H1 (cell line): ENCODE data around the gene NTMT1. TPM values are rescaled to one million over a fixed set of nuclear protein-coding genes. Genes with fewer than 3 reads are reported as not detected.

ENCODE experiments used
- CTCF ChIA-PET: fragments of 300-600 bp; sonication (Branson Sonifier 250); formaldehyde crosslinking; loops from one replicate; lab custom pipeline; 2021; ENCODE audit not compliant: partially characterized antibody; lab: Charles Lee
- POLR2A ChIA-PET: fragments of 300-600 bp; sonication (Branson Sonifier 250); formaldehyde crosslinking; loops from one replicate; lab custom pipeline; 2021; ENCODE audit warnings: inconsistent platforms; ENCODE audit not compliant: partially characterized antibody; lab: Charles Lee
- DNase-seq, 2 experiments: peaks; one replicate each; pipeline versions ENCODE4 v3.0.0 to v3.0.0-alpha.2; 2010 to 2022; ENCODE audit warnings: low spot score in 2 of 2, low read depth in 1 of 2, mixed read lengths in 1 of 2
- FAIRE-seq: peaks from 2 replicates; lab custom pipeline; 2011; peaks lifted over from hg19 to GRCh38; lab: Jason Lieb, UNC
- H2AFZ ChIP-seq: 2 replicates; pipeline ENCODE4 v1.8.1; 2012; ENCODE audit warnings: low read length, inconsistent platforms
- H2AK5ac ChIP-seq: 2 replicates; pipeline ENCODE4 v1.6.1; 2013; ENCODE audit warnings: low read depth, low read length
- H2BK120ac ChIP-seq: replicated peaks from 2 replicates; pipeline ENCODE3; 2013; ENCODE audit warnings: low read depth, low read length, inconsistent platforms
- H2BK12ac ChIP-seq: 2 replicates; pipeline ENCODE4 v1.6.1; 2013; ENCODE audit warnings: low read depth, low read length
- H2BK15ac ChIP-seq: 2 replicates; pipeline ENCODE4 v1.6.1; 2013; ENCODE audit warnings: low read length
- H2BK20ac ChIP-seq: 2 replicates; pipeline ENCODE4 v1.6.1; 2013; ENCODE audit warnings: low read length
- H2BK5ac ChIP-seq: 2 replicates; pipeline ENCODE4 v1.6.1; 2013; ENCODE audit warnings: low read depth, low read length
- H3K14ac ChIP-seq: 2 replicates; pipeline ENCODE4 v1.6.1; 2013; ENCODE audit warnings: inconsistent platforms; ENCODE audit not compliant: insufficient read length
- H3K18ac ChIP-seq: 2 replicates; pipeline ENCODE4 v1.6.1; 2013; ENCODE audit warnings: low read length; ENCODE audit errors: extremely low read depth
- H3K23ac ChIP-seq: 2 replicates; pipeline ENCODE4 v1.6.1; 2013; ENCODE audit warnings: inconsistent platforms; ENCODE audit not compliant: insufficient read length
- H3K23me2 ChIP-seq: 2 replicates; pipeline ENCODE4 v1.6.1; 2013; ENCODE audit warnings: low read depth, low read length
- H3K27ac ChIP-seq: 2 replicates; pipeline ENCODE4 v1.6.1; 2011; ENCODE audit warnings: low read depth, low read length, inconsistent platforms
- H3K27me3 ChIP-seq, 4 experiments: replicated peaks in 1 of 4; 1 replicate in 1 of 4; 2 replicates in 3 of 4; pipeline versions ENCODE4 v1.6.1 to v1.8.1; 2011 to 2013; ENCODE audit warnings: low read length in 3 of 4, mild to moderate bottlenecking in 3 of 4, inconsistent platforms in 2 of 4, mixed read lengths in 2 of 4, moderate library complexity in 1 of 4; ENCODE audit not compliant: control insufficient read depth in 3 of 4, insufficient read depth in 3 of 4; ENCODE audit errors: extremely low read depth in 1 of 4
- H3K36me3 ChIP-seq, 4 experiments: 2 replicates each; pipeline versions ENCODE4 v1.6.1 to v1.8.1; 2011 to 2013; ENCODE audit warnings: mild to moderate bottlenecking in 4 of 4, low read length in 3 of 4, moderate library complexity in 2 of 4, control low read depth in 1 of 4, inconsistent platforms in 1 of 4; ENCODE audit not compliant: insufficient read depth in 4 of 4, control insufficient read depth in 2 of 4
- H3K4ac ChIP-seq: replicated peaks from 2 replicates; pipeline ENCODE3; 2013; ENCODE audit warnings: low read length, low read depth, mixed read lengths, inconsistent platforms; ENCODE audit not compliant: insufficient read length
- H3K4me1 ChIP-seq, 4 experiments: replicated peaks in 1 of 4; 1 replicate in 1 of 4; 2 replicates in 3 of 4; pipeline versions ENCODE4 v1.6.1 to v1.8.1; 2011 to 2013; ENCODE audit warnings: low read length in 3 of 4, inconsistent platforms in 2 of 4, mixed read lengths in 1 of 4; ENCODE audit not compliant: insufficient read depth in 4 of 4, control insufficient read depth in 3 of 4
- H3K4me2 ChIP-seq, 2 experiments: 2 replicates each; pipeline versions ENCODE4 v1.6.1 to v1.8.1; 2011 to 2013; ENCODE audit warnings: low read depth in 2 of 2, low read length in 2 of 2, control low read depth in 1 of 2, inconsistent platforms in 1 of 2, mild to moderate bottlenecking in 1 of 2; ENCODE audit not compliant: insufficient read depth in 1 of 2
- H3K4me3 ChIP-seq, 4 experiments: fragments of 200-600, 300-600 bp in 1 of 4; sonication (generic), shearing (Covaris generic), sonication (Bioruptor Twin) in 1 of 4; 2 replicates each; pipeline versions ENCODE4 v1.5.1 to v1.8.1; 2011 to 2016; ENCODE audit warnings: low read length in 4 of 4, low read depth in 3 of 4, control low read depth in 2 of 4, inconsistent platforms in 2 of 4, mild to moderate bottlenecking in 2 of 4, mixed read lengths in 1 of 4, moderate library complexity in 1 of 4; ENCODE audit not compliant: insufficient read depth in 2 of 4; ENCODE audit errors: extremely low read depth in 1 of 4
- H3K56ac ChIP-seq: replicated peaks from 2 replicates; pipeline ENCODE3; 2013; ENCODE audit warnings: low read depth, mild to moderate bottlenecking, mixed read lengths, low read length, inconsistent platforms; ENCODE audit not compliant: insufficient read length
- H3K79me1 ChIP-seq: 2 replicates; pipeline ENCODE4 v1.6.1; 2013; ENCODE audit warnings: low read depth, low read length, control low read depth
- H3K79me2 ChIP-seq, 2 experiments: 2 replicates each; pipeline versions ENCODE4 v1.6.1 to v1.8.1; 2012 to 2013; ENCODE audit warnings: low read length in 2 of 2, mild to moderate bottlenecking in 2 of 2, inconsistent platforms in 1 of 2; ENCODE audit not compliant: insufficient read depth in 2 of 2, control insufficient read depth in 1 of 2
- H3K9ac ChIP-seq, 4 experiments: replicated peaks in 1 of 4; 1 replicate in 1 of 4; 2 replicates in 3 of 4; pipeline versions ENCODE4 v1.6.1 to v1.8.1; 2011 to 2013; ENCODE audit warnings: low read depth in 3 of 4, low read length in 3 of 4, control low read depth in 2 of 4, mild to moderate bottlenecking in 2 of 4, moderate library complexity in 2 of 4, inconsistent platforms in 1 of 4; ENCODE audit errors: extremely low read depth in 1 of 4
- H3K9me3 ChIP-seq, 2 experiments: 2 replicates each; pipeline versions ENCODE4 v1.6.1 to v1.8.1; 2012 to 2013; ENCODE audit warnings: mild to moderate bottlenecking in 2 of 2, moderate library complexity in 2 of 2, control low read depth in 1 of 2, inconsistent platforms in 1 of 2, low read depth in 1 of 2, low read length in 1 of 2, mixed read lengths in 1 of 2; ENCODE audit not compliant: insufficient read depth in 2 of 2
- H4K20me1 ChIP-seq, 2 experiments: replicated peaks in 1 of 2; 2 replicates each; pipeline versions ENCODE3 to v1.8.1; 2011 to 2013; ENCODE audit warnings: inconsistent platforms in 2 of 2, low read length in 2 of 2, mild to moderate bottlenecking in 1 of 2; ENCODE audit not compliant: insufficient read depth in 2 of 2, control insufficient read depth in 1 of 2
- H4K5ac ChIP-seq: 2 replicates; pipeline ENCODE4 v1.6.1; 2013; ENCODE audit warnings: low read length, low read depth, mixed read lengths, inconsistent platforms; ENCODE audit not compliant: insufficient read length
- H4K8ac ChIP-seq: 2 replicates; pipeline ENCODE4 v1.8.0; 2013; ENCODE audit warnings: mild to moderate bottlenecking, moderate library complexity, low read length, inconsistent platforms; ENCODE audit not compliant: insufficient read depth; ENCODE audit errors: extremely low read depth
- H4K91ac ChIP-seq: replicated peaks from 2 replicates; pipeline ENCODE3; 2013; ENCODE audit warnings: low read length, mixed read lengths, inconsistent platforms; ENCODE audit not compliant: insufficient read length
- ATF3 ChIP-seq: IDR thresholded peaks from 2 replicates; pipeline ENCODE4 v1.6.1; 2011; ENCODE audit warnings: low read depth, mild to moderate bottlenecking, low read length; ENCODE audit not compliant: insufficient read depth
- CBX8 ChIP-seq: fragments of 300-800, 300-1000 bp; sonication (generic); IDR thresholded peaks from 2 replicates; pipeline ENCODE4 v1.7.1; 2016; ENCODE audit warnings: low read depth, low read length, borderline replicate concordance
- EP300 ChIP-seq, 2 experiments: IDR thresholded peaks; 1 replicate in 1 of 2; 2 replicates in 1 of 2; pipeline ENCODE4 v1.6.1; 2011 to 2012; ENCODE audit warnings: low read depth in 2 of 2, low read length in 2 of 2, mild to moderate bottlenecking in 2 of 2, borderline replicate concordance in 1 of 2, inconsistent platforms in 1 of 2, moderate library complexity in 1 of 2
- MAFK ChIP-seq: IDR thresholded peaks from 2 replicates; pipeline ENCODE4 v1.6.1; 2012; ENCODE audit warnings: low read depth, mild to moderate bottlenecking, improper control_type of control experiment, low read length
- MAX ChIP-seq: IDR thresholded peaks from 2 replicates; pipeline ENCODE4 v1.6.1; 2012; ENCODE audit warnings: inconsistent platforms
- PHF8 ChIP-seq: fragments of 200-600 bp; sonication (generic); conservative IDR thresholded peaks from 2 replicates; pipeline ENCODE4 v1.7.1; 2012; ENCODE audit warnings: low read depth, mild to moderate bottlenecking, inconsistent platforms, low read length, moderate library complexity
- POLR2AphosphoS5 ChIP-seq: IDR thresholded peaks from 2 replicates; pipeline ENCODE4 v1.6.1; 2011; ENCODE audit warnings: low read depth, low read length
- RFX5 ChIP-seq: IDR thresholded peaks from 2 replicates; pipeline ENCODE4 v1.6.1; 2011; ENCODE audit warnings: low read depth, low read length, improper control_type of control experiment, borderline replicate concordance
- TCF12 ChIP-seq: IDR thresholded peaks from 2 replicates; pipeline ENCODE4 v1.6.1; 2011; ENCODE audit warnings: low read depth, mild to moderate bottlenecking, low read length
- WGBS, 2 experiments: shearing (Covaris generic) in 1 of 2; methylation state at CpG; one replicate each; pipeline versions ENCODE4 v1.1.6 to v1.1.7; 2013 to 2015; ENCODE audit warnings: low lambda C conversion rate in 2 of 2, mixed read lengths in 2 of 2, inconsistent platforms in 1 of 2, low coverage in 1 of 2, missing lambda C conversion rate in 1 of 2; ENCODE audit not compliant: insufficient replicate concordance in 2 of 2, insufficient coverage in 1 of 2, insufficient read length in 1 of 2; ENCODE audit errors: extremely low coverage in 1 of 2, missing lambda C conversion rate in 1 of 2; 5-methylcytosine and 5-hydroxymethylcytosine counted together
- polyA plus RNA-seq, 7 experiments: library from polyadenylated mRNA; depleted of rRNA in 3 of 7; stranded (reverse) in 5 of 7; unstranded in 2 of 7; fragments of >200 nt in 5 of 7; fragments of 200-250 nt in 2 of 7; gene quantifications; 1 replicate in 5 of 7; 2 replicates in 1 of 7; 4 replicates in 1 of 7; pipeline versions ENCODE4 v1.2.1 to v1.2.3, GENCODE V29; 2011 to 2013; ENCODE audit warnings: missing spikeins in 2 of 7, mixed read lengths in 2 of 7
- total RNA-seq: library from RNA; stranded (reverse); fragmentation: NEBNext Ultra II Directional; extraction: Animal tissue kit (Norgen Biotek cat#: 25700); gene quantifications from 2 replicates; pipeline ENCODE4 v1.2.1, GENCODE V29; 2021

NTMT1 gene
- total and polyA plus RNA-seq, 2 of the 8 experiments (the other 6 are each of a cell fraction or from before 2014, with no cell fraction given): 66.8 to 70.2 TPM

- Histone ChIP-seq H3K9ac (no peak overlapping the region), H2BK12ac (peak overlapping the region; percentile 91; the same call in 1 of the 2 replicates), H3K27ac (no peak overlapping the region), H4K5ac (no peak overlapping the region), H4K20me1 (no peaks in the 10 kb centered on the region), H2BK15ac (peak overlapping the region; percentile 81; the same call in 1 of the 2 replicates), H3K36me3 (no peaks in the 10 kb centered on the region), H2BK120ac (peak overlapping the region; percentile 77), H3K14ac (no peak overlapping the region), H3K56ac (no peak overlapping the region), H2BK20ac (peak overlapping the region; percentile 90), H2BK5ac (peak overlapping the region; percentile 75; the same call in 1 of the 2 replicates), H4K8ac (no peak overlapping the region; the same call in 1 of the 2 replicates), H3K4me1 (peaks cover 0 to 18% (median 10%) of the 10 kb centered on the region in 4 experiments; a peak in 6 of 7 replicates), H4K91ac (peak overlapping the region; percentile 88), H3K79me1 (no peaks in the 10 kb centered on the region), H3K4me2 (peak overlapping the region in 1 of 2 experiments; percentile 11; a peak in 1 of 4 replicates), H3K4ac (peak overlapping the region; percentile 72), H3K23me2 (peaks cover 8% of the 10 kb centered on the region; the same call in 1 of the 2 replicates), H3K27me3 (peaks cover 0 to 7% (median 4%) of the 10 kb centered on the region in 4 experiments; a peak in 4 of 7 replicates), H2AFZ (no peak overlapping the region), H3K18ac (peak overlapping the region; percentile 87), H2AK5ac (no peak overlapping the region; the same call in 1 of the 2 replicates), H3K4me3 (no peak overlapping the region), H3K9me3 (no peaks in the 10 kb centered on the region), H3K23ac (no peak overlapping the region), H3K79me2 (no peaks in the 10 kb centered on the region)
- 77% methylated on average over 26 of the region's 27 CpGs; no CpG with 5 or more reads in 1 of the 2 experiments for WGBS, 2 experiments
- TF ChIP-seq TCF12: no peak
- no peak for TF ChIP-seq MAFK
- TF ChIP-seq CBX8: no peak
- no peak for TF ChIP-seq EP300 (IDR thresholded peaks at IDR 0.05; ENCODE audit: borderline replicate concordance in 1 of 2, low read depth in 2 of 2, low read length in 2 of 2)
- TF ChIP-seq ATF3: no peak
- no peak for TF ChIP-seq RFX5
- no peak for TF ChIP-seq PHF8
- no peak for TF ChIP-seq MAX
- TF ChIP-seq POLR2AphosphoS5: no peak
- POLR2A ChIA-PET: interaction anchor here (0.6 to 2.1 kb wide), 12 partner anchors 11 to 475 kb away, joined by 3 to 10 read pairs (median 4); partner anchors contain the start of gene IER5L
- FAIRE-seq (no peak), DNase-seq (no peak)
- CTCF ChIA-PET: interaction anchor here (0.6 to 3.3 kb wide), 31 partner anchors 13 to 476 kb away, joined by 3 to 27 read pairs (median 4); partner anchors contain the start of genes C9orf50 and NTMT1
Observed at GRCh38 chr9:129608561-129609481, 17.1 kb upstream of the NTMT1 start.
